ENCODE measurements around the gene ZFR2. TPM values are rescaled to one million over a fixed set of nuclear protein-coding genes. Genes with fewer than 3 reads are reported as not detected.

The ZFR2 gene
- total and polyA plus RNA-seq, 10 donors: 0.11 to 0.92 (median 0.33) TPM; not detected in 3

DNA sequence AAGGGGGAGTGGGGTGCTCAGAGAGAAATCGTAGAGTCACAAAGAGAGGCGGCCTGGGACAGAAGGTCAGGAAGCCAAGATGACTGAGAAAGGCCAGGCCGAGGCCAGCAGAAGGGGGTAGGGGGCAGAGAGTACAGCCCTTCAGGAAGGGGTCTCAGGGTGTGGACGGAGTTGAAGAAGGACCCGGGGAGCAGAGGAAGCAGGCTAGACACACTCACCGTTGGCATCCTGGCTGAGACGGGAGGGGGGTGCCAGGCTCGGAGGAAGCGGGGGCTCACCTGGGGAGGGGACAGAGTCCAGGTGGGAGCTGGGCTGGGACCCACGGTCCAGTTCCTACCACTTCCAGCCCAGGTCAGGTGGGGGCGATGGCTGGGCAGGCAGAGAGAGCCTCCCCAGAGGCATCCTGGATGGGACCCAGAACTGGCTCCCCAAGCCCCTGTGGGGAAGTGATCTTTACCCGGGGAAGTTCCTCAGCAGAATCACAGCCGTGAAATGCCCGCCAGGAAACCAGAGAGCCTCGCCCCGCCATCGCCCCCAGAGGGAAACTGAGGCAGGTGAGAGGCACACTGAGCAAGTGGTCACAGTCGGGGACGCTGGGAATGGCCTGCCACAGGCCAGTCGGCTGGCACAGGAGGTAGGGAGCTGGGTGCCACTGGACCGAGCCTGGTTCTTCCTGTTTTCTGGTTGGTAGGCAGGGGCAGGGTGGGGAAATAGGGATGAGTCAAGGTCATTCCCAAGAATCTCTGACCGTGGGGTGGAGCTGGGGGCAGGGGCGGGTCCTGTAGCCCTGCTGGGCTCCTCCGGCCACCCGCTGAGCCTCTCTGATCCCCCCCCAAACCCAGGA, 84.0 kb downstream of the ZFR2 start:
- Histone ChIP-seq H3K36me3 (peaks cover 0 to 29% (median 0%) of the 10 kb centered on the region in 6 donors), H3K27ac (peak overlapping the region in 3 of 8 donors; percentile 80 to 86 (median 82)), H3K27me3 (replicated peaks in 1 of 7) (peaks cover 0 to 49% (median 23%) of the 10 kb centered on the region in 7 donors), H3K9me3 (peaks cover 6 to 32% (median 25%) of the 10 kb centered on the region in 8 donors), H3K4me3 (peak overlapping the region in 7 of 8 donors; percentile 54 to 82 (median 57)), H3K4me1 (peaks cover 4 to 30% (median 20%) of the 10 kb centered on the region in 6 donors)
- intact Hi-C loops (cut with DNase I; ENCODE audit: low total_unique reads): no loop called here
- no peak for DNase-seq
- no peak for TF ChIP-seq POLR2A (IDR thresholded peaks at IDR 0.05)
- no peak for TF ChIP-seq CTCF (IDR thresholded peaks at IDR 0.05 in 8 of 11, conservative IDR thresholded peaks at IDR 0.05 in 3 of 11)
- TF ChIP-seq POLR2AphosphoS5 (IDR thresholded peaks at IDR 0.05): no peak
- 22 to 35% (median 30%) methylated on average over 16 to 25 of the region's 25 CpGs for WGBS, 5 donors

- Histone ChIP-seq H3K4me1 (peaks cover 4 to 30% (median 20%) of the 10 kb centered on the region in 6 donors), H3K4me3 (no peak overlapping the region), H3K36me3 (peaks cover 0 to 29% (median 0%) of the 10 kb centered on the region in 6 donors), H3K27me3 (replicated peaks in 1 of 7) (peaks cover 0 to 54% (median 23%) of the 10 kb centered on the region in 7 donors), H3K9me3 (peaks cover 6 to 32% (median 25%) of the 10 kb centered on the region in 8 donors), H3K27ac (no peak overlapping the region)
- 77 to 87% (median 83%) methylated on average over 34 to 49 of the region's 49 CpGs for WGBS, 5 donors
- DNase-seq: peak; percentile 76
- intact Hi-C loops (cut with DNase I; ENCODE audit: low total_unique reads): no loop called here
- TF ChIP-seq CTCF (IDR thresholded peaks at IDR 0.05 in 8 of 11, conservative IDR thresholded peaks at IDR 0.05 in 3 of 11) (peak in 9 of 11 experiments; percentile 25 to 69 (median 47)), POLR2AphosphoS5 (IDR thresholded peaks at IDR 0.05) (no peak)
Measured at GRCh38 chr19:3783660-3784584, 84.9 kb downstream of the ZFR2 start.

- Histone ChIP-seq H3K4me1 (peaks cover 4 to 30% (median 20%) of the 10 kb centered on the region in 6 donors), H3K27ac (no peak overlapping the region), H3K27me3 (replicated peaks in 1 of 7) (peaks cover 0 to 57% (median 23%) of the 10 kb centered on the region in 7 donors), H3K36me3 (peaks cover 0 to 29% (median 0%) of the 10 kb centered on the region in 6 donors), H3K4me3 (no peak overlapping the region), H3K9me3 (peaks cover 6 to 32% (median 25%) of the 10 kb centered on the region in 8 donors)
- intact Hi-C loops (cut with DNase I; ENCODE audit: low total_unique reads): no loop called here
- no peak for DNase-seq
- TF ChIP-seq CTCF (IDR thresholded peaks at IDR 0.05 in 8 of 11, conservative IDR thresholded peaks at IDR 0.05 in 3 of 11) (no peak), POLR2A (IDR thresholded peaks at IDR 0.05) (no peak), POLR2AphosphoS5 (IDR thresholded peaks at IDR 0.05) (no peak)
- 81 to 96% (median 90%) methylated on average over 10 to 13 of the region's 13 CpGs for WGBS, 5 donors
Measured at GRCh38 chr19:3782903-3783302, 85.9 kb downstream of the ZFR2 start.

All from spleen (tissue), 11 donors.